Measurements from ENCODE around the gene GH1.
"Not testable (repeated sequence)": the region's sequence is repeated elsewhere in the genome, so short reads cannot be mapped to it uniquely, and the experiment has no call there.

GH1 gene

GRCh38 chr17:63873577-63873976 lies 45.1 kb downstream of the GH1 start, which contains the start of gene CSH2:
Gene CSH2 (minus strand): TSS chr17:63873677. CDS start chr17:63873614, 63 bp downstream.
- H3K4me3 ChIP-seq (replicated peaks; ENCODE audit: low read depth, low read length); DNase-seq (ENCODE audit: extremely low read depth, low read depth): not testable (repeated sequence)

GRCh38 chr17:63871646-63872365 lies 46.8 kb downstream of the GH1 start:
- H3K4me3 ChIP-seq (replicated peaks; ENCODE audit: low read depth, low read length); DNase-seq (ENCODE audit: extremely low read depth, low read depth): not testable (repeated sequence)

- DNase-seq (ENCODE audit: extremely low read depth, low read depth): not testable (repeated sequence)
Observed at GRCh38 chr17:63870292-63870665, 48.4 kb downstream of the GH1 start.

GRCh38 chr17:63869491-63870291 lies 48.9 kb downstream of the GH1 start:
- not testable (repeated sequence) for DNase-seq (ENCODE audit: extremely low read depth, low read depth); H3K4me3 ChIP-seq (replicated peaks; ENCODE audit: low read depth, low read length)

More at GRCh38 chr17:63870292-63870665, 48.4 kb downstream of the GH1 start:
- not testable (repeated sequence) for H3K4me3 ChIP-seq (replicated peaks; ENCODE audit: low read depth, low read length)

Data from HFF-Myc (cell line).